Mesodermal cell (in vitro differentiated cells): ENCODE results near the gene RPL34.
A peak's percentile ranks its signal among the peaks of the same experiment; 100 is the strongest.

Source experiments
- H3K27ac ChIP-seq: 2 replicates; pipeline ENCODE4 v1.7.0; 2013; ENCODE audit warnings: mild to moderate bottlenecking, low read depth, low read length, moderate library complexity; ENCODE audit not compliant: severe bottlenecking
- H3K36me3 ChIP-seq: 2 replicates; pipeline ENCODE4 v1.7.1; 2013; ENCODE audit warnings: mild to moderate bottlenecking, low read length, moderate library complexity; ENCODE audit not compliant: control insufficient read depth, insufficient read depth
- H3K4me1 ChIP-seq: one replicate; pipeline ENCODE4 v1.7.1; 2013; ENCODE audit warnings: mild to moderate bottlenecking, low read length; ENCODE audit not compliant: insufficient read depth, control insufficient read depth, poor library complexity, severe bottlenecking
- H3K4me3 ChIP-seq: 2 replicates; pipeline ENCODE4 v1.7.0; 2013; ENCODE audit warnings: low read length, control low read depth, mild to moderate bottlenecking; ENCODE audit not compliant: insufficient read depth, poor library complexity, severe bottlenecking; ENCODE audit errors: extremely low read depth
- H3K9me3 ChIP-seq: 2 replicates; pipeline ENCODE4 v1.7.1; 2013; ENCODE audit warnings: mild to moderate bottlenecking, low read length, moderate library complexity; ENCODE audit not compliant: control insufficient read depth
- WGBS, 2 experiments: methylation state at CpG; one replicate each; pipeline ENCODE4 v1.1.5; 2013; ENCODE audit warnings: missing lambda C conversion rate in 2 of 2; ENCODE audit not compliant: insufficient coverage in 2 of 2; 5-methylcytosine and 5-hydroxymethylcytosine counted together

Gene RPL34

DNA sequence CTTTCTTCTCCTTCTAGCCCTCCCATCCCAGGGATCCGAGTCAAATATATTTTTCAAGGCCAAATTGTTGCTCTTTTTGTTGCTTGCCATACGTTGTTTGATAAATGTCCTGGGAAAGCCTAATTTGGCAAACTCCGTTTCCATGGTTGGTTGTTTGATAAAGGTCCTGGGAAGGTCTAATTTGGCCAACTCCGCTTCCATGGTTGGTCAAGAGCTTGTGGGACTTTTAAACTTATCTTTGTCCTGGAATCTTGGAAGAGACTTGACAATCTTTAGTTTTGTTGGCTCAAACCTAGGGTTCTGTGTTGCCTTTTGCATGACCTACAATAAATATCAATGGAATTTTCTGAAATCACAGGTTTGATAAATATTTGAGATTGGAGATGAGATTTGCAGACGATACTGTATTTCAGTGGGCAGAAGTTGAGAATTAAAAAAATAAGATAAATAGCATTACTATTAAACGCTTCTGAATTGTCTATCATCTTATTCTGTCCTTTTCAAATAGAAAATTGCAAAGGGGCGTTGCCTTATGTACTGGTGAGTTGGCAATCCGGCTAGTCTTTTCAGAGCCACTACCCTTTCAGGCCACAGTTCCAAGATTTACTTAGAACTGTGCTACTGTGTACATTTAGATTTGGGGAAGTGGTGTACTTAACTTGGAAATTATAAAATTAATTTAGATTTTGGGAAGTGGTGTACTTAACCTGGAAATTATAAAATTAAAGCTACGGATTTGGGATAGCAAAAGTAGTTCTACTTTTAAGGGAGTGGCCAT is 30.8 kb downstream of the RPL34 start:
- H3K4me1 ChIP-seq: no peaks in the 10 kb centered on the region
- peak overlapping the region; percentile 78 for H3K4me3 ChIP-seq
- H3K27ac ChIP-seq: peak overlapping the region; percentile 84
- 8 to 10% methylated on average over 4 of the region's 9 CpGs for WGBS, 2 experiments
- no peaks in the 10 kb centered on the region for H3K9me3 ChIP-seq
- H3K36me3 ChIP-seq: peaks cover 32% of the 10 kb centered on the region

- Histone ChIP-seq H3K9me3 (no peaks in the 10 kb centered on the region), H3K4me1 (no peaks in the 10 kb centered on the region), H3K4me3 (no peak overlapping the region), H3K36me3 (peaks cover 86% of the 10 kb centered on the region), H3K27ac (no peak overlapping the region)
- WGBS, 2 experiments: 100% methylated on average over 3 of the region's 3 CpGs; no CpG with 5 or more reads in 1 of the 2 experiments
Measured at GRCh38 chr4:108662629-108663028, 42.3 kb downstream of the RPL34 start.

- WGBS, 2 experiments: no CpG with 5 or more reads among the region's 4 CpGs
- Histone ChIP-seq H3K4me1 (no peaks in the 10 kb centered on the region), H3K36me3 (peaks cover 39% of the 10 kb centered on the region), H3K27ac (no peak overlapping the region), H3K4me3 (no peak overlapping the region), H3K9me3 (no peaks in the 10 kb centered on the region)
Measured at GRCh38 chr4:108674356-108674977, 54.1 kb downstream of the RPL34 start.
